ENCODE measurements around the gene STK24. TPM values are rescaled to one million over a fixed set of nuclear protein-coding genes. Genes with fewer than 3 reads are reported as not detected.

The STK24 gene
- total and polyA plus RNA-seq, 2 of the 8 experiments (the other 6 are each of a cell fraction or from before 2014, with no cell fraction given) = 62.8 to 143 TPM

DNA sequence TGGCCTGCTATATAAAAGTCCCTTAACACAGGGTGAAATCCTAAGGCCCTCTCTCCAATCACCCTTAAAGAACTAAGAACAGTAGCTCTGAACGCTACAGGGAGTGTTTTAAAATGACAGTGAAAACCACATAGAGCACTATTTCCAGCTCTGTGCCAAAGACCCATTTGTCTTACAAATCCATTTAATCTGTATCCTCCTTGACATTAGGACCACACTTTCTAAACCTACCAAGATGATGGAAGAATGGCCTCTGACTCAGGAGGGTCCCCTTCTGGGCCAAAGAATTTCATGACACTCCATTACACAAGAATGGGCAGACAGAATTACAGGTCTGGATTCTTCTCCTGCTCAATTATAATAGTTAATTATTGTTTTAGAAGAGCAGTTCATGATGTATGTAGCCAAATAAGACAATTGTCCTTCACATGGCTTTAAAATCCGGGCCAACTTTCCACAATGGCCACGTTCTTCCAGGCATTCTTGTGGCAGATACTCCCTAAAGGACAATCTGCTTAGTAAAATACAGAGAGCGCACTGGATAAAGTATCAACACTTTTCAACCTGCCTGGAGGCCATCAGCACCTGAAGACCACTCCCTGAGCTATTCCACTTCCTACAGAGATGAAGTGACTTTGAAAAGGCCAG, 61.0 kb downstream of the STK24 start:
- H3K79me2 ChIP-seq (ENCODE audit: control insufficient read depth in 1 of 2, insufficient read depth in 2 of 2, low read length in 2 of 2) = peaks cover 0 to 81% of the 10 kb centered on the region in 2 experiments; a peak in 3 of 4 replicates
- no peak overlapping the region for H2BK15ac ChIP-seq (ENCODE audit: low read length)
- no peak overlapping the region for H3K4me3 ChIP-seq (ENCODE audit: extremely low read depth in 1 of 4, insufficient read depth in 2 of 4, low read depth in 3 of 4, low read length in 4 of 4)
- FAIRE-seq = no peak
- DNase-seq (ENCODE audit: low read depth in 1 of 2, low spot score in 2 of 2) = no peak
- H4K91ac ChIP-seq (replicated peaks; ENCODE audit: insufficient read length, low read length) = no peak overlapping the region
- no peak overlapping the region for H2BK20ac ChIP-seq (ENCODE audit: low read length)
- no peak overlapping the region for H3K23ac ChIP-seq (ENCODE audit: insufficient read length)
- no peak overlapping the region for H3K18ac ChIP-seq (ENCODE audit: extremely low read depth, low read length)
- H3K36me3 ChIP-seq (ENCODE audit: control insufficient read depth in 2 of 4, insufficient read depth in 4 of 4, low read length in 3 of 4) = peaks cover 0 to 8% (median 0%) of the 10 kb centered on the region in 4 experiments; a peak in 3 of 8 replicates
- ChIA-PET POLR2A (ENCODE audit: partially characterized antibody) (interaction anchor here (1.1 to 1.4 kb wide), 2 partner anchors 10 to 24 kb away, joined by 3 read pairs; no protein-coding TSS in a partner anchor), CTCF (ENCODE audit: partially characterized antibody) (interaction anchor here (0.9 to 2.7 kb wide), 9 partner anchors 9 to 137 kb away, joined by 3 to 7 read pairs (median 3); no protein-coding TSS in a partner anchor)
- peaks cover 0 to 6% (median 4%) of the 10 kb centered on the region in 4 experiments; a peak in 4 of 7 replicates for H3K4me1 ChIP-seq (replicated peaks in 1 of 4; ENCODE audit: control insufficient read depth in 3 of 4, insufficient read depth in 4 of 4, low read length in 3 of 4)
- no peak overlapping the region for H3K56ac ChIP-seq (replicated peaks; ENCODE audit: insufficient read length, low read depth, low read length)
- H3K27me3 ChIP-seq (replicated peaks in 1 of 4; ENCODE audit: control insufficient read depth in 3 of 4, extremely low read depth in 1 of 4, insufficient read depth in 3 of 4, low read length in 3 of 4) = no peaks in the 10 kb centered on the region
- H4K20me1 ChIP-seq (replicated peaks in 1 of 2; ENCODE audit: control insufficient read depth in 1 of 2, insufficient read depth in 2 of 2, low read length in 2 of 2) = peaks cover 19 to 21% of the 10 kb centered on the region in 2 experiments
- no peak overlapping the region for H2BK12ac ChIP-seq (ENCODE audit: low read depth, low read length)
- no peak overlapping the region for H3K14ac ChIP-seq (ENCODE audit: insufficient read length)
- no peaks in the 10 kb centered on the region for H3K9me3 ChIP-seq (ENCODE audit: insufficient read depth in 2 of 2, low read depth in 1 of 2, low read length in 1 of 2)
- H4K5ac ChIP-seq (ENCODE audit: insufficient read length, low read depth, low read length) = no peak overlapping the region
- no peak overlapping the region for H3K9ac ChIP-seq (replicated peaks in 1 of 4; ENCODE audit: extremely low read depth in 1 of 4, low read depth in 3 of 4, low read length in 3 of 4)
- no peak overlapping the region for H2AFZ ChIP-seq (ENCODE audit: low read length)
- no peak overlapping the region for H2AK5ac ChIP-seq (ENCODE audit: low read depth, low read length)
- no peak overlapping the region for H3K4ac ChIP-seq (replicated peaks; ENCODE audit: insufficient read length, low read depth, low read length)
- H3K23me2 ChIP-seq (ENCODE audit: low read depth, low read length) = no peaks in the 10 kb centered on the region
- H4K8ac ChIP-seq (ENCODE audit: extremely low read depth, insufficient read depth, low read length) = no peak overlapping the region
- H3K27ac ChIP-seq (ENCODE audit: low read depth, low read length) = no peak overlapping the region
- H3K79me1 ChIP-seq (ENCODE audit: low read depth, low read length) = peaks cover 17% of the 10 kb centered on the region
- H2BK120ac ChIP-seq (replicated peaks; ENCODE audit: low read depth, low read length) = no peak overlapping the region
- 88% methylated on average over 4 of the region's 4 CpGs; no CpG with 5 or more reads in 1 of the 2 experiments for WGBS, 2 experiments (ENCODE audit: extremely low coverage in 1 of 2, insufficient coverage in 1 of 2, insufficient read length in 1 of 2, insufficient replicate concordance in 2 of 2, low coverage in 1 of 2, low lambda C conversion rate in 2 of 2, missing lambda C conversion rate in 1 of 2)
- no peak overlapping the region for H2BK5ac ChIP-seq (ENCODE audit: low read depth, low read length)
- H3K4me2 ChIP-seq (ENCODE audit: insufficient read depth in 1 of 2, low read depth in 2 of 2, low read length in 2 of 2) = no peak overlapping the region
- TF ChIP-seq POLR2AphosphoS5 (IDR thresholded peaks at IDR 0.05; ENCODE audit: low read depth, low read length) (no peak), TAF7 (optimal IDR thresholded peaks at IDR 0.05; ENCODE audit: borderline replicate concordance, low read depth, low read length) (no peak), NANOG (IDR thresholded peaks at IDR 0.05; ENCODE audit: insufficient read depth, low read depth, low read length, poor library complexity, severe bottlenecking) (no peak), SIN3A (conservative IDR thresholded peaks at IDR 0.05 in 1 of 2, IDR thresholded peaks at IDR 0.05 in 1 of 2; ENCODE audit: low read depth in 1 of 2, low read length in 2 of 2) (no peak), BACH1 (IDR thresholded peaks at IDR 0.05; ENCODE audit: low read length) (no peak), YY1 (IDR thresholded peaks at IDR 0.05; ENCODE audit: low read depth, low read length) (no peak), EZH2 (IDR thresholded peaks at IDR 0.05; ENCODE audit: low read depth, low read length, severe bottlenecking) (no peak), CHD1 (IDR thresholded peaks at IDR 0.05; ENCODE audit: low read depth, low read length) (no peak), KDM1A (IDR thresholded peaks at IDR 0.05; ENCODE audit: borderline replicate concordance, low read length) (no peak), HDAC6 (IDR thresholded peaks at IDR 0.05; ENCODE audit: low read depth, low read length) (no peak), CREB1 (IDR thresholded peaks at IDR 0.05) (no peak), MAFK (IDR thresholded peaks at IDR 0.05; ENCODE audit: low read depth, low read length) (no peak), TAF1 (IDR thresholded peaks at IDR 0.05; ENCODE audit: low read depth, low read length) (no peak), BRCA1 (IDR thresholded peaks at IDR 0.05; ENCODE audit: low read depth, low read length) (no peak)
